ENCODE measurements around the gene PRRX1.

- TF ChIP-seq POLR2AphosphoS5 (IDR thresholded peaks at IDR 0.05; ENCODE audit: low read depth, low read length) (no peak), SIN3A (IDR thresholded peaks at IDR 0.05; ENCODE audit: borderline replicate concordance, low read depth, low read length) (no peak)
Measured at GRCh38 chr1:170703591-170703990, 39.7 kb downstream of the PRRX1 start.

All from HepG2 (cell line).